ENCODE results near the gene INTS13.

Gene INTS13

GRCh38 chr12:26861690-26862089 lies 76.1 kb downstream of the INTS13 start:
- TF ChIP-seq, protein P1, sequence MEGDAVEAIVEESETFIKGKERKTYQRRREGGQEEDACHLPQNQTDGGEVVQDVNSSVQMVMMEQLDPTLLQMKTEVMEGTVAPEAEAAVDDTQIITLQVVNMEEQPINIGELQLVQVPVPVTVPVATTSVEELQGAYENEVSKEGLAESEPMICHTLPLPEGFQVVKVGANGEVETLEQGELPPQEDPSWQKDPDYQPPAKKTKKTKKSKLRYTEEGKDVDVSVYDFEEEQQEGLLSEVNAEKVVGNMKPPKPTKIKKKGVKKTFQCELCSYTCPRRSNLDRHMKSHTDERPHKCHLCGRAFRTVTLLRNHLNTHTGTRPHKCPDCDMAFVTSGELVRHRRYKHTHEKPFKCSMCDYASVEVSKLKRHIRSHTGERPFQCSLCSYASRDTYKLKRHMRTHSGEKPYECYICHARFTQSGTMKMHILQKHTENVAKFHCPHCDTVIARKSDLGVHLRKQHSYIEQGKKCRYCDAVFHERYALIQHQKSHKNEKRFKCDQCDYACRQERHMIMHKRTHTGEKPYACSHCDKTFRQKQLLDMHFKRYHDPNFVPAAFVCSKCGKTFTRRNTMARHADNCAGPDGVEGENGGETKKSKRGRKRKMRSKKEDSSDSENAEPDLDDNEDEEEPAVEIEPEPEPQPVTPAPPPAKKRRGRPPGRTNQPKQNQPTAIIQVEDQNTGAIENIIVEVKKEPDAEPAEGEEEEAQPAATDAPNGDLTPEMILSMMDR (IDR thresholded peaks at IDR 0.05; ENCODE audit: low read depth, low read length), result no peak

GRCh38 chr12:26857465-26858176 lies 80.2 kb downstream of the INTS13 start:
- no peak overlapping the region for H3K4me3 ChIP-seq (ENCODE audit: low read depth, low read length)

More at GRCh38 chr12:26861690-26862089, 76.1 kb downstream of the INTS13 start:
- H3K4me3 ChIP-seq (ENCODE audit: low read depth, low read length), result no peak overlapping the region

DNA sequence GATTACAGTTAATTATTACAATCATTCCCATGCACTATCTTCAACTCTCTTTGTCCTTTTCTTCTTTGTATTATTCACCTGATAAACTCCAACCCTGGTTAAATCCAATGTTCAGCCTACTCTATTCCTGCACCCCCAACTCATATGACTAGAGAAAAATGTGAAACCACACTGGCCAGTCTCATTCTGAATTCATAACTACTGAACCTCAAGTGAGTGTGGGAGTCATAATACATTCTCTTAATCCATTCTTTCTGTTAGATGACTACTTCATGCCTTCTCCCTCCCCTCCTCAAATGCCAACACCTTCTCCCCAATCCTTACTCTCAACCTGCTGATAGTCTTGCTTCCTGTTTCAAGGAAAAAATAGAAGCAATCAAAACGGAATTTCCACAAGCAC lies 82.4 kb downstream of the INTS13 start:
- no peak overlapping the region for H3K4me3 ChIP-seq (ENCODE audit: low read depth, low read length)
- TF ChIP-seq, protein P1 (IDR thresholded peaks at IDR 0.05; ENCODE audit: low read depth, low read length), result no peak

More at GRCh38 chr12:26857465-26858176, 80.2 kb downstream of the INTS13 start:
- TF ChIP-seq, protein P1 (IDR thresholded peaks at IDR 0.05; ENCODE audit: low read depth, low read length), result no peak
